GM18511 (cell line): Measurements from ENCODE around the gene UTRN.

ENCODE experiments used
- ATAC-seq: cut with Tn5 transposase; IDR thresholded peaks from one replicate; pipeline ENCODE4 v1.9.1; 2021; ENCODE audit warnings: mild to moderate bottlenecking, moderate library complexity; ENCODE audit not compliant: unreplicated experiment

Gene UTRN

DNA sequence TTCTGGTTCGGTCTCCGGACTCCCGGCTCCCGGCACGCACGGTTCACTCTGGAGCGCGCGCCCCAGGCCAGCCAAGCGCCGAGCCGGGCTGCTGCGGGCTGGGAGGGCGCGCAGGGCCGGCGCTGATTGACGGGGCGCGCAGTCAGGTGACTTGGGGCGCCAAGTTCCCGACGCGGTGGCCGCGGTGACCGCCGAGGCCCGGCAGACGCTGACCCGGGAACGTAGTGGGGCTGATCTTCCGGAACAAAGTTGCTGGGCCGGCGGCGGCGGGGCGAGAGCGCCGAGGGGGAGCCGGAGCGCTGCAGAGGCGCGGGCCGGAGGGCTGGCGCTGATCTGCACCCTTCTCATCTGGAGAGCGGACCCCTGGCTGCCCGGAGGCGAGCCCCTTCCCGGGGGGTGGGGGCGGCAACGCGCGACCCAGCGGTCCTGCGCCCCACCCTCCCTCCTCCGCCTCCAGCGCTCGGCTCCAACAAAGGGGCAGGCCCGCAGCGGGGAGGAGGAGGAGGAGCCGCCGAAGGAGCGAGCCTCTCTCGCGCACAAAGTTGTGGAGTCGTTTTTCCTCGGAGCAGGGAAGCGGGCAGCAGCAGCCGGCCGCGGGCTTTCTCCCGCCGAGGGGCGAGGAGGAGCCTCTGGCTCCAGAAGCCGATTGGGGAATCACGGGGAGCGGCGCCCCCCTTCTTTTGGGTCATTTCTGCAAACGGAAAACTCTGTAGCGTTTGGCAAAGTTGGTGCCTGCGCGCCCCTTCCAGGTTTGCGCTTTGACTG lies at the start of gene UTRN:
UTRN (plus strand) TSS at position 553 of the 765 bp plus-strand sequence. CDS start 6,494 bp downstream, outside the sequence.
- ATAC-seq, result peak; percentile 65

- no peak for ATAC-seq
These were observed 40.4 kb upstream of the UTRN start for GRCh38 chr6:144244688-144245087.

DNA sequence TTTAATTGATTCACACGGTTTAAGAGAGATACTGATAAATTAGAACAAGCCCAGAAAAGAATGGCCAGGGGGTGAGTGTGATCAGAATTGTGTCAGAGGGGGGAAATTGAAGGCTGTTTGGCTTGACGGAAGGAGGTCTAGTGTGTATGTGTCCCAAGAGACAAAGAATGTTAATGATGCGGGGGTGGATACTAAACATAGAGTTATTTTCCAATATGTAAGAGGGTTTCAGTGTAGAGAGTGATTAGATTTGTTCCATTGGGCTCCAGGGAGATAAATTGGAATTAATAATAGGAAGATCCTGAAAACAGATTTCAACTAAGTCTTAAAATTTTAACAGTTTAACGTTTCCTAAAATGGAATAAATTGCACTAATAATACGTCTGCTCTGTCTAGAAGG lies 38.1 kb upstream of the UTRN start:
- ATAC-seq, result no peak

DNA sequence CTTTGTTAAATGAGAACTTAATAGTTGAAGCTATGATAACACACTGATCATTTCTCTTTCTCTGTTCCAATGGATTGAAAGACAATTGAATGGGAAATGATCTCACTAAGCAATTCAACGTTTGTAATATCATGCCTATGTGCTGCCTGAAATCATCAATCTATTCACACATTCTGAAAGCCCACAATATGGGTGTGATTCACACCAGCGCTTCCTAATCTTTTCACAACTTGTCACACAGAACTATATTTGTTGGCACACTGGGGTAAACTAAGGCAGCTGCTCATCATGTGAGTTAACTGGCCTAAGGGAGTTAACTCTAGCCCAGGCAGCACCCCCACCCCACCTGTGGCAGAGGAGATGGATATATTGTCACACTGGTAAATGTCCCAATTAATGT lies 37.1 kb upstream of the UTRN start:
- ATAC-seq, result no peak

GRCh38 chr6:144248476-144249301 lies 36.4 kb upstream of the UTRN start:
- ATAC-seq, result no peak

GRCh38 chr6:144250276-144250675 lies 34.9 kb upstream of the UTRN start:
- no peak for ATAC-seq

- ATAC-seq, result no peak
These were observed 32.9 kb upstream of the UTRN start for GRCh38 chr6:144252259-144252658.

GRCh38 chr6:144259986-144260385 lies 25.1 kb upstream of the UTRN start:
- ATAC-seq, result no peak

GRCh38 chr6:144262470-144263369 lies 22.4 kb upstream of the UTRN start:
- ATAC-seq, result no peak

GRCh38 chr6:144263786-144264185 lies 21.3 kb upstream of the UTRN start:
- no peak for ATAC-seq

DNA sequence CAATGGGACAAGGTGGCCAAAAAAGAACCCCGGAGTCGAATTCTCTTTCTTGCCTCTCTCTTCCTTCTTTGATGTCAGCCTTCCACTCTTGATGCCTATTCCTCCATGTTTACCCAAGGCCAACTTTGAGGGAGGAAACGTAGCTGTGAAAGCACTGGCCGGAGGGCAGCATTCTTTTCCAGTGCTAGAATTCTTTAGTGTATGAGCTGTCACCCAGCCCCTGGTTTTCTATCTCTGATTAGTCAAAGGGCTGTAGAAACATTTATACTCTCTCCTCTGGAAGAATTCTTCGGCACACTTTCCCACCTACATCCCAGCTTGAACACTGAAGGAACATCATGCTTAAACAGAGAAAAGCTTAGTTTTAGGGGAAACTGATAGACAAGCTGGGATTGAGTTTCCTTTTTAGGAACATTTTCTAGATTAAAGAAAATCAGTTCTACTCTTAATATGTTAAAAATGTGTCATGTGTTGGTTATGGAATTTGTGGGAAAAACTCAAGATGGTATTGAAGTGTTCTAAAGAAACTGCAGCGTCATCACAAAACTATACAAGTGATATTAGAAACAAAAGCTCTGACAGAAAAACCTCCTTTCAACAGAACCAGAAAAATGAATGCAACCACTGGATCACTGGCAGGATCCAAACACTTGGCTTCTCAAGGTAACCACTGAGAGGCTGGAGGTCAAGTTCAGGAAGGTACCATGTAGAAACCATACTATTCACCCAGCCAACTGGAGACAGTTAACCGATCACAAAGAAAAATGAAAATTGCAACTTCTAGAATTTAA lies 20.7 kb upstream of the UTRN start:
- ATAC-seq, result no peak

DNA sequence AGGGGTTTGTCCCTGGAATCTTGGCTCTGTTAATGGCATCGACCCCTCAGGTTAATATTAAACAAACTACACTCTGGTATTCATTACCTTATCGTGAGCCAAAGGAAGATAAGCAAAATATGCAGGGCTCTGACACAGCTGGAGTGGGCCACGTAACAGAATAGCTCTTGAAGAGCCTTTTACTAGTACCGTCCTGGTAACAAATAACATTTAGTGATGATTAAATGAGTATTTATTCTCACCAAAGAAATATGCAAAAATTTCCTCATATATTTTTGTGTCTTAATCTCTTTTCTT lies 20.1 kb upstream of the UTRN start:
- ATAC-seq, result no peak

- peak; percentile 91 for ATAC-seq
These were observed 19.7 kb upstream of the UTRN start for GRCh38 chr6:144265390-144265789.

DNA sequence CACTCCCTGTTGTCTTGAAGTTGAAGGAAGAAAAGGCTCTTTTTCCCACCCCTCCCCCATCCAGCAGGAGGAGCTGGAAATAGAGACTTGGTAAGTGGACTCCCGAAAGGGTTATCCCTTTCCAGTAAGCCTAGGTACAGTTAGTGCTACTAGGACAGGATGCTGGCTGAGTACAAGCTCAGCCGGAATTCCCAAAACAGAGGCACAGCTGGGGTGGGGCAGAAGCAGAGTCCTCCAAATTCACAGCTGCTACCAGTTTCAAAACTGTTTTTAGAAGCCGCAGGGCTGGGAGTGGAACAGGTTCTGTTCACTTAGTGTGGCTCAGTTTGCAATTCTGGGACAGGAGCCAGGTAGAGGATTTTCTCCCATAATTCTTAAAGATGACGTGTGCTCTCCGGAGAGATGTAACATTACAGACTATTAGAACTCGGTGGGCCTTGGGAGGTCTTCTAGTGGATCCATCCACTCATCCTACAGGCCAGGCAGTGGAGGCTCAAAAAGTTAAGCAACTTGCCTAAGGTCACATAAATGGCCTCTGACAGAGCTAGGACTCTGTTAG lies 19.0 kb upstream of the UTRN start:
- ATAC-seq, result no peak

GRCh38 chr6:144268794-144269349 lies 16.3 kb upstream of the UTRN start:
- no peak for ATAC-seq

- no peak for ATAC-seq
These were observed 8.0 kb upstream of the UTRN start for GRCh38 chr6:144277174-144277573.

GRCh38 chr6:144277605-144278227 lies 7.4 kb upstream of the UTRN start:
- ATAC-seq, result no peak

GRCh38 chr6:144278659-144279314 lies 6.3 kb upstream of the UTRN start:
- no peak for ATAC-seq
